Measurements from ENCODE around the gene KRT9. TPM values are rescaled to one million over a fixed set of nuclear protein-coding genes. Genes with fewer than 3 reads are reported as not detected.
"Not testable (repeated sequence)": the region's sequence is repeated elsewhere in the genome, so short reads cannot be mapped to it uniquely, and the experiment has no call there.

KRT9 gene
- total RNA-seq, 1 experiment from 2014 or later, result not detected

DNA sequence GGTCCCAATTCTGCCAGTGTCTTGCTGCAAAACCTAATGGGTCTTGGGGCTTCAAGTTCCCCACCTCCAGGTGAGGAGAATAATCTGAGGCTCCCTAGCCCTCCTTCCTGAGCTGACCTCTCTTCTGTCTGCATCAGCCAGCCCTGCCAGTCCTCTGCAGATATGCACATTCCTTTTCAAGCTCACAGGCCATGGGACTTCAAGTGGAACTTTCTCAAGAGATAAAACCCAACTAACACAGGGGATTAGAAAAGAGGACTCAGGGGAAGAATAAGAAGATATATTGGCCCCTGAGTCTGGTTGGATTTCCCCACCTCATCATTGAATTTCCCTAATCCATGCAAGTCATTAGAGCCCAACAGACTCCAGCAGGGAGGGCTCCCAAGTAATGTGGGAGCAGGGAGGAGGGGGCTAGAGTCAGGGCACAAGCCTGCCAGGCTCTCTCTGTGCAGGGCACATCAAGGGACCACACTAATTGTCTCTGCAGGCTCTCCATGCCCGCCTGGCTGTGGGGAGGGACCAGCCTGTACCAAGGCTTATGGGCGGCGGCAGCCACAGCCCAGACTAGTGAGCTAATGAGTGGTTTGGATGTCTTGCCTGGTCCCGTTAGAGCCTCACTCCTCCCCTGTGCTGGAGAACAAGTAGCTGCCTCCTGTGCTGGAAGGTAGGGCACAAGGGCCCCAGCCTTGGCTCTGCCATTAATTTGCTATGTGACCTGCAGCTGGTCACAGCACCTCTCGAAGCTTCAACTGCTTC, 13.6 kb upstream of the KRT9 start:
- H3K79me2 ChIP-seq (ENCODE audit: low read length), result no peaks in the 10 kb centered on the region
- no peak for TF ChIP-seq EZH2phosphoT487 (IDR thresholded peaks at IDR 0.05; ENCODE audit: borderline replicate concordance, low read length)
- TF ChIP-seq EZH2 (IDR thresholded peaks at IDR 0.05; ENCODE audit: low read length, unreplicated experiment), result no peak
- TF ChIP-seq, protein P1, sequence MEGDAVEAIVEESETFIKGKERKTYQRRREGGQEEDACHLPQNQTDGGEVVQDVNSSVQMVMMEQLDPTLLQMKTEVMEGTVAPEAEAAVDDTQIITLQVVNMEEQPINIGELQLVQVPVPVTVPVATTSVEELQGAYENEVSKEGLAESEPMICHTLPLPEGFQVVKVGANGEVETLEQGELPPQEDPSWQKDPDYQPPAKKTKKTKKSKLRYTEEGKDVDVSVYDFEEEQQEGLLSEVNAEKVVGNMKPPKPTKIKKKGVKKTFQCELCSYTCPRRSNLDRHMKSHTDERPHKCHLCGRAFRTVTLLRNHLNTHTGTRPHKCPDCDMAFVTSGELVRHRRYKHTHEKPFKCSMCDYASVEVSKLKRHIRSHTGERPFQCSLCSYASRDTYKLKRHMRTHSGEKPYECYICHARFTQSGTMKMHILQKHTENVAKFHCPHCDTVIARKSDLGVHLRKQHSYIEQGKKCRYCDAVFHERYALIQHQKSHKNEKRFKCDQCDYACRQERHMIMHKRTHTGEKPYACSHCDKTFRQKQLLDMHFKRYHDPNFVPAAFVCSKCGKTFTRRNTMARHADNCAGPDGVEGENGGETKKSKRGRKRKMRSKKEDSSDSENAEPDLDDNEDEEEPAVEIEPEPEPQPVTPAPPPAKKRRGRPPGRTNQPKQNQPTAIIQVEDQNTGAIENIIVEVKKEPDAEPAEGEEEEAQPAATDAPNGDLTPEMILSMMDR (conservative IDR thresholded peaks at IDR 0.05; ENCODE audit: low read depth, low read length), result no peak
- H3K4me3 ChIP-seq (ENCODE audit: low read length), result no peak overlapping the region
- intact Hi-C loops (cut with micrococcal nuclease), result no loop called here
- no peaks in the 10 kb centered on the region for H4K20me1 ChIP-seq (ENCODE audit: low read length)
- no peak overlapping the region for H3K4me2 ChIP-seq (ENCODE audit: low read length)
- ATAC-seq (no peak), DNase-seq (no peak)
- H3K9me3 ChIP-seq (ENCODE audit: low read length), result no peaks in the 10 kb centered on the region
- H3K9me2 ChIP-seq (replicated peaks; ENCODE audit: low read length), result no peaks in the 10 kb centered on the region
- no peaks in the 10 kb centered on the region for H3K36me3 ChIP-seq (ENCODE audit: low read depth, low read length)
- ChIA-PET CTCF (no interaction called here), POLR2A (ENCODE audit: unreplicated experiment) (no interaction called here)
- BruUV-seq (replicated peaks), result no TSS peak
- H3K4me1 ChIP-seq (ENCODE audit: insufficient read depth, low read length), result peaks cover 9% of the 10 kb centered on the region
- H2AFZ ChIP-seq (ENCODE audit: low read length), result no peak overlapping the region
- H3F3A ChIP-seq (ENCODE audit: low read length, unreplicated experiment), result no peaks in the 10 kb centered on the region
- H3K27ac ChIP-seq (ENCODE audit: low read length), result no peak overlapping the region
- H3K27me3 ChIP-seq (ENCODE audit: low read length), result no peaks in the 10 kb centered on the region
- H3K9ac ChIP-seq (ENCODE audit: low read length), result no peak overlapping the region

DNA sequence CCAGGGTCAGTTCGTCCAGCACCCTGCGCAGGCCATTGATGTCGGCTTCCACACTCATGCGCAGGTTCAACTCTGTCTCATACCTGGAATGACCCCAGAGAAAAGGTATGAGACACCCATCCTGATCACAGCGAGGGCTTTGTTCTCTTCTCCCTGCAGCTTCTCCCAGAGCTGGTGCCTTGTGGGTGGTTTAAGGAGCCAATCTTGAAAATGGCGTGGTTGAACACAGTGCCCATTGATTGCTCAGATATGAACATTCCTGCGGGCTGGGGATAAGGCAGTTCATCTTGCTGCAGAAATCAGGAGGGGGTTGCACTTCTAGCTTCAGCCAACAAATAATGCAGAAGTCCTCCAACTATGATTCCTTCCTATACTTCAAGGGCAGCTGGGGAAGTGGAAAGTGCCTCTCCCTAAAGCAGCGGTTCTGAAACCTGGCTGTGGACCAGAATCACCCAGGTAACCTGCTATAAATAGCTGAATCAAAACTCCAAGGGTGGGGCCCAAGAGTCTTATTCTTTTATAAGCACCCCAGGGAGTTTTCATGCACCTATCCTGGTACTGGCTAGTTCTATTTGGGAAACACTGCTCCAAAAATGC, 12.6 kb upstream of the KRT9 start:
- H3K4me3 ChIP-seq (ENCODE audit: low read length); H3K9ac ChIP-seq (ENCODE audit: low read length); POLR2A ChIA-PET (ENCODE audit: unreplicated experiment); H3K27me3 ChIP-seq (ENCODE audit: low read length); H3K4me2 ChIP-seq (ENCODE audit: low read length); H3F3A ChIP-seq (ENCODE audit: low read length, unreplicated experiment); ATAC-seq; H3K27ac ChIP-seq (ENCODE audit: low read length); CTCF ChIA-PET; BruUV-seq (replicated peaks); H2AFZ ChIP-seq (ENCODE audit: low read length); DNase-seq; H4K20me1 ChIP-seq (ENCODE audit: low read length); H3K9me2 ChIP-seq (replicated peaks; ENCODE audit: low read length); intact Hi-C loops (cut with micrococcal nuclease); H3K9me3 ChIP-seq (ENCODE audit: low read length); H3K79me2 ChIP-seq (ENCODE audit: low read length); H3K36me3 ChIP-seq (ENCODE audit: low read depth, low read length): not testable (repeated sequence)
- peaks cover 18% of the 10 kb centered on the region for H3K4me1 ChIP-seq (ENCODE audit: insufficient read depth, low read length)

DNA sequence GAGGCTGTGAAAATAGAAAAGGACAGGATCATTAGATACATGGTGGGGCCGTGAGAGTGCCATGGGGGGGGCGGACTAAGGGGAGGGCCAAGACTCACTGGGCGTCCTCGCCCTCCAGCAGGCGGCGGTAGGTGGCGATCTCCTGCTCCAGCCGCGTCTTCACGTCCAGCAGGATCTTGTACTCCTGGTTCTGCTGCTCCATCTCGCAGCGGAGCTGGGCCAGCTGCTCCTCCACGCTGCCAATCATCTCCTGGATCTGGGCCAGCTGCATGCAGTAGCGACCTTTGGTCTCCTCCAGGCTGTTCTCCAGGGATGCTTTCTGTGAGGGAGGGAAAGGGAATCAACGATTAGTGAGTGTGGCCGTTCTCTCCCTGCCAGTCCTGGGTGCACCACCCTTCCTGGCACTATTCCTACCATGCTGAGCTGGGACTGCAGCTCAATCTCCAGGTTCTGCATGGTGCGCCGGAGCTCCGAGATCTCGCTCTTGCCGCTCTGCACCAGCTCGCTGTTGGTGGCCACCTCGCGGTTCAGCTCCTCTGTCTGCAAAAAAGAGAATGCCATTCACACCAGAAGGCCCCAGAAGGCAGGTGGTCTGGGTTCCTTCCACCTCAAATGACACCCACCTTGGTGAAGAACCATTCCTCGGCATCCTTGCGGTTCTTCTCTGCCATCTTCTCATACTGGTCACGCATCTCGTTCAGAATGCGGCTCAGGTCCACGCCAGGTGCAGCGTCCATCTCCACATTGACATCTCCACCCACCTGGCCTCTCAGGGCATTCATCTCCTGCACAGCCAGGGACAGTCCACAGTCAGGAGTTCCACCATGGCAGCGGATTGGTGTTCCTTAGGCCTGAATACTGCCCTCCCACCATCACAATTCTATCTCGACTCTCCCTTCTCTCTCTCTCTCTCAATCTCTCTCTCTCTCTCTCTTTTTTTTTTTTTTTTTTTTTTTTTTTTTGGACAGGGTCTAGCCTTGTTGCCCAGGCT, 11.6 kb upstream of the KRT9 start:
- H3K36me3 ChIP-seq (ENCODE audit: low read depth, low read length), result no peaks in the 10 kb centered on the region
- intact Hi-C loops (cut with micrococcal nuclease), result no loop called here
- no peaks in the 10 kb centered on the region for H3K9me3 ChIP-seq (ENCODE audit: low read length)
- ChIA-PET CTCF (no interaction called here), POLR2A (ENCODE audit: unreplicated experiment) (no interaction called here)
- no peak overlapping the region for H3K27ac ChIP-seq (ENCODE audit: low read length)
- no peaks in the 10 kb centered on the region for H4K20me1 ChIP-seq (ENCODE audit: low read length)
- no peaks in the 10 kb centered on the region for H3K9me2 ChIP-seq (replicated peaks; ENCODE audit: low read length)
- H3K27me3 ChIP-seq (ENCODE audit: low read length), result no peaks in the 10 kb centered on the region
- no peak overlapping the region for H3K9ac ChIP-seq (ENCODE audit: low read length)
- no peak overlapping the region for H2AFZ ChIP-seq (ENCODE audit: low read length)
- H3K4me1 ChIP-seq (ENCODE audit: insufficient read depth, low read length), result peaks cover 21% of the 10 kb centered on the region
- TF ChIP-seq EZH2phosphoT487 (IDR thresholded peaks at IDR 0.05; ENCODE audit: borderline replicate concordance, low read length) (no peak), EZH2 (IDR thresholded peaks at IDR 0.05; ENCODE audit: low read length, unreplicated experiment) (no peak)
- TF ChIP-seq, protein P1 (conservative IDR thresholded peaks at IDR 0.05; ENCODE audit: low read depth, low read length), result no peak
- no TSS peak for BruUV-seq (replicated peaks)
- no peak for DNase-seq
- no peak overlapping the region for H3K4me3 ChIP-seq (ENCODE audit: low read length)
- no peak for ATAC-seq
- no peak overlapping the region for H3K4me2 ChIP-seq (ENCODE audit: low read length)
- no peaks in the 10 kb centered on the region for H3F3A ChIP-seq (ENCODE audit: low read length, unreplicated experiment)
- no peaks in the 10 kb centered on the region for H3K79me2 ChIP-seq (ENCODE audit: low read length)

DNA sequence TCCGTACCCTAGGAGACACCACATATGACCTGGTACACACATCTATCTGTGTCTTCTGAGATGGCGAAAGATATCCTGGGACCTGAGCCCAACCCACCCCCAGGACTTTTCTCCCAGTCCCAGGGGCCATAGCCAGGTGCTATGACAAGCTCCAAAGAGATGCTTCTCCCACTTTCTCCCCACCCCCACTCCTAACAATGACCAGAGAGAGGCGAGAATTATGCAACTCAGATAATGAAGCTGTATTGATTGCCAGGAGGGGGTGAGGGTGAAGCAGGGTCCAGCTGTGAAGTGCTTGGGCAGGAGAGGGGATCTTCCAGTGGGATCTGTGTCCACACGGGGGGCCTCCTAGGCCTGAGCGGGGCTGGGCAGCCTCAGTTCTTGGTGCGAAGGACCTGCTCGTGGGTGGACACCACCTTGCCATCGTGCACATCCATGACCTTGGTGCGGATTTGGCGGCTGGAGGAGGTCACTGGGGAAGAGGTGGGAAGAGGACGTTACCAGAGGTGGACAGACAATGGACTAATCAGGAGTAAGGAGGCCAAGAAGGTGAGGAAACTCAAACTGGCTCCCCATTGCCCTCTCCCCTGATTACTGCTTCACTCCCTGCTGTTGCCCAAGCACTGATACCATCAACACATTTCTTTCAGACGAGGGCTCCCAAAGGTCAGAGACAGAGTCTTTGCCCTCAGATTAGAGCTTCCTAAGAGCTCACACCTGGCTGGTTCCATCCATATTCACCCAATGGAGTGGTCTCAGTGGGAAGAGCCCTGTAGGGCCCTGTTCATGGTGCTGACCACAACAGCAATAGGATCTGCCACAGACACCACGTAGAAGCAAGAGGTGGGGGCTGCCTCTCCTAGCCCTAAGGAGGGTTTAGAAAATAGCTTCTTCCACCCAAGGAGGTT, 10.5 kb upstream of the KRT9 start:
- H3K27ac ChIP-seq (ENCODE audit: low read length); H3F3A ChIP-seq (ENCODE audit: low read length, unreplicated experiment); intact Hi-C loops (cut with micrococcal nuclease); H3K9ac ChIP-seq (ENCODE audit: low read length); H2AFZ ChIP-seq (ENCODE audit: low read length); H4K20me1 ChIP-seq (ENCODE audit: low read length); H3K36me3 ChIP-seq (ENCODE audit: low read depth, low read length); POLR2A ChIA-PET (ENCODE audit: unreplicated experiment); DNase-seq; H3K4me3 ChIP-seq (ENCODE audit: low read length); H3K4me2 ChIP-seq (ENCODE audit: low read length); BruUV-seq (replicated peaks); H3K9me2 ChIP-seq (replicated peaks; ENCODE audit: low read length); H3K9me3 ChIP-seq (ENCODE audit: low read length); H3K27me3 ChIP-seq (ENCODE audit: low read length); ATAC-seq; CTCF ChIA-PET; H3K79me2 ChIP-seq (ENCODE audit: low read length): not testable (repeated sequence)
- peaks cover 21% of the 10 kb centered on the region for H3K4me1 ChIP-seq (ENCODE audit: insufficient read depth, low read length)
